GM19397 (cell line): ENCODE measurements around the gene BNC2.
"Not testable (repeated sequence)": the region's sequence is repeated elsewhere in the genome, so short reads cannot be mapped to it uniquely, and the experiment has no call there.

Experiments
- ATAC-seq: cut with Tn5 transposase; IDR thresholded peaks from one replicate; pipeline ENCODE4 v1.9.1; 2021; ENCODE audit warnings: mild to moderate bottlenecking, moderate library complexity; ENCODE audit not compliant: unreplicated experiment

The BNC2 gene

GRCh38 chr9:16559418-16560188 lies 310.9 kb downstream of the BNC2 start:
- ATAC-seq = no peak

- no peak for ATAC-seq
Measured at GRCh38 chr9:16555802-16556201, 314.7 kb downstream of the BNC2 start.

- ATAC-seq = no peak
Measured at GRCh38 chr9:16553869-16554540, 316.5 kb downstream of the BNC2 start.

GRCh38 chr9:16552252-16552651 lies 318.2 kb downstream of the BNC2 start:
- no peak for ATAC-seq

GRCh38 chr9:16551692-16552091 lies 318.8 kb downstream of the BNC2 start:
- ATAC-seq = no peak

GRCh38 chr9:16545639-16546038 lies 324.8 kb downstream of the BNC2 start:
- ATAC-seq = no peak

- ATAC-seq = no peak
Measured at GRCh38 chr9:16544842-16545241, 325.6 kb downstream of the BNC2 start.

- ATAC-seq = no peak
Measured at GRCh38 chr9:16543686-16544085, 326.8 kb downstream of the BNC2 start.

GRCh38 chr9:16543225-16543624 lies 327.2 kb downstream of the BNC2 start:
- ATAC-seq = no peak

GRCh38 chr9:16542290-16542689 lies 328.2 kb downstream of the BNC2 start:
- ATAC-seq = no peak

GRCh38 chr9:16540743-16541613 lies 329.5 kb downstream of the BNC2 start:
- no peak for ATAC-seq

- not testable (repeated sequence) for ATAC-seq
Measured at GRCh38 chr9:16539626-16540025, 330.8 kb downstream of the BNC2 start.

GRCh38 chr9:16535555-16535954 lies 334.9 kb downstream of the BNC2 start:
- no peak for ATAC-seq

- ATAC-seq = no peak
Measured at GRCh38 chr9:16532681-16533450, 337.6 kb downstream of the BNC2 start.

- no peak for ATAC-seq
Measured at GRCh38 chr9:16532272-16532671, 338.2 kb downstream of the BNC2 start.

GRCh38 chr9:16530669-16531642 lies 339.5 kb downstream of the BNC2 start:
- ATAC-seq = no peak

GRCh38 chr9:16527573-16527972 lies 342.9 kb downstream of the BNC2 start:
- ATAC-seq = no peak

GRCh38 chr9:16526380-16526779 lies 344.1 kb downstream of the BNC2 start:
- ATAC-seq = no peak

- ATAC-seq = no peak
Measured at GRCh38 chr9:16524823-16525222, 345.6 kb downstream of the BNC2 start.

GRCh38 chr9:16524078-16524477 lies 346.4 kb downstream of the BNC2 start:
- ATAC-seq = no peak
